Glomerular endothelial cell (primary cell): ENCODE data around the gene AGRN. TPM values are rescaled to one million over a fixed set of nuclear protein-coding genes. Genes with fewer than 3 reads are reported as not detected.
"Not testable (repeated sequence)": the region's sequence is repeated elsewhere in the genome, so short reads cannot be mapped to it uniquely, and the experiment has no call there.

Experiments
- DNase-seq: peaks from one replicate; pipeline ENCODE4 v3.0.0-alpha.2; 2011; ENCODE audit warnings: low read depth, low spot score; ENCODE audit errors: extremely low read depth
- total RNA-seq: library from RNA; depleted of rRNA; stranded (reverse); fragments of >200 nt; gene quantifications from 2 replicates; pipeline ENCODE4 v1.2.3, GENCODE V29; 2015

AGRN gene
- total RNA-seq, 1 donor from 2014 or later: 382 TPM

GRCh38 chr1:1049318-1050165 is 29.6 kb downstream of the AGRN start:
- no peak for DNase-seq

- DNase-seq: no peak
Measured at GRCh38 chr1:1050577-1051052, 30.7 kb downstream of the AGRN start.

GRCh38 chr1:1051127-1051810 is 31.3 kb downstream of the AGRN start:
- no peak for DNase-seq

GRCh38 chr1:1052003-1052840 is 32.3 kb downstream of the AGRN start:
- no peak for DNase-seq

GRCh38 chr1:1053022-1053421 is 33.1 kb downstream of the AGRN start:
- DNase-seq: no peak

GRCh38 chr1:1053682-1054081 is 33.8 kb downstream of the AGRN start:
- no peak for DNase-seq

GRCh38 chr1:1054099-1054700 is 34.3 kb downstream of the AGRN start:
- no peak for DNase-seq

- DNase-seq: no peak
Measured at GRCh38 chr1:1054971-1055370, 35.1 kb downstream of the AGRN start.

- no peak for DNase-seq
Measured at GRCh38 chr1:1055841-1056736, 36.2 kb downstream of the AGRN start.

GRCh38 chr1:1057769-1058087 is 37.8 kb downstream of the AGRN start:
- DNase-seq: not testable (repeated sequence)

- no peak for DNase-seq
Measured at GRCh38 chr1:1058088-1058905, 38.4 kb downstream of the AGRN start.

- DNase-seq: no peak
Measured at GRCh38 chr1:1058921-1059493, 39.1 kb downstream of the AGRN start.

- no peak for DNase-seq
Measured at GRCh38 chr1:1059494-1060280, 39.8 kb downstream of the AGRN start.

- DNase-seq: no peak
Measured at GRCh38 chr1:1060281-1061000, 40.5 kb downstream of the AGRN start.

GRCh38 chr1:1061682-1062345 is 41.9 kb downstream of the AGRN start:
- DNase-seq: no peak

GRCh38 chr1:1062348-1063163 is 42.6 kb downstream of the AGRN start:
- DNase-seq: no peak
